Loucy (cell line): ENCODE data around the gene ADAMTS7.
"Not testable (repeated sequence)": the region's sequence is repeated elsewhere in the genome, so short reads cannot be mapped to it uniquely, and the experiment has no call there.

Experiments used
- H2AFZ ChIP-seq: fragments of 200-600 bp; sonication (generic); 2 replicates; pipeline ENCODE4 v1.6.0; 2016; ENCODE audit warnings: antibody characterized with exemption, mild to moderate bottlenecking, low read length, moderate library complexity
- H3F3A ChIP-seq: fragments of 200-600 bp; 2 replicates; pipeline ENCODE4 v1.6.0; 2016; ENCODE audit warnings: antibody characterized with exemption, low read depth, mild to moderate bottlenecking
- H3K27me3 ChIP-seq: fragments of 200-600 bp; sonication (generic); 2 replicates; pipeline ENCODE4 v1.6.1; 2014; ENCODE audit warnings: low read length, mild to moderate bottlenecking; ENCODE audit not compliant: insufficient read depth, poor library complexity, severe bottlenecking
- H3K36me3 ChIP-seq: fragments of 200-600 bp; sonication (generic); 2 replicates; pipeline ENCODE4 v1.6.1; 2016; ENCODE audit warnings: low read length; ENCODE audit not compliant: insufficient read depth
- H3K4me1 ChIP-seq: fragments of 200-600 bp; sonication (generic); 2 replicates; pipeline ENCODE4 v1.5.1; 2014; ENCODE audit warnings: low read length, mild to moderate bottlenecking; ENCODE audit not compliant: insufficient read depth, poor library complexity, severe bottlenecking
- H3K4me2 ChIP-seq: fragments of 200-600 bp; sonication (generic); 2 replicates; pipeline ENCODE4 v1.6.0; 2014; ENCODE audit warnings: antibody characterized with exemption, low read length, low read depth, mild to moderate bottlenecking; ENCODE audit not compliant: poor library complexity, severe bottlenecking
- H3K4me3 ChIP-seq: fragments of 200-600 bp; sonication (generic); 2 replicates; pipeline ENCODE4 v1.5.1; 2014; ENCODE audit warnings: low read length, mild to moderate bottlenecking, mixed read lengths; ENCODE audit not compliant: poor library complexity, severe bottlenecking
- H3K79me2 ChIP-seq: fragments of 200-600 bp; sonication (generic); 2 replicates; pipeline ENCODE4 v1.6.1; 2014; ENCODE audit warnings: low read length; ENCODE audit not compliant: insufficient read depth
- H3K9ac ChIP-seq: fragments of 200-600 bp; sonication (generic); 2 replicates; pipeline ENCODE4 v1.6.0; 2014; ENCODE audit warnings: mild to moderate bottlenecking, low read depth, low read length, moderate library complexity; ENCODE audit not compliant: poor library complexity, severe bottlenecking
- H3K9me2 ChIP-seq: fragments of 200-600 bp; sonication (generic); replicated peaks from 2 replicates; pipeline ENCODE4 v1.6.1; 2016; ENCODE audit warnings: low read depth, low read length, mixed read lengths
- H3K9me3 ChIP-seq: fragments of 200-600 bp; sonication (generic); 2 replicates; pipeline ENCODE4 v1.6.1; 2014; ENCODE audit warnings: mild to moderate bottlenecking, antibody characterized with exemption, low read length, low read depth; ENCODE audit not compliant: insufficient read depth
- H4K20me1 ChIP-seq: fragments of 200-600 bp; sonication (generic); 2 replicates; pipeline ENCODE4 v1.6.0; 2014; ENCODE audit warnings: antibody characterized with exemption, low read length, mild to moderate bottlenecking; ENCODE audit not compliant: insufficient read depth, poor library complexity, severe bottlenecking
- EZH2phosphoT487 ChIP-seq: fragments of 200-600 bp; IDR thresholded peaks from 2 replicates; pipeline ENCODE4 v1.6.1; 2018; ENCODE audit warnings: antibody characterized with exemption, mild to moderate bottlenecking, moderate library complexity, borderline replicate concordance
- TF ChIP-seq, protein P1 (sequence below): fragments of 200-600 bp; sonication (generic); conservative IDR thresholded peaks from 2 replicates; pipeline ENCODE4 v1.5.1; 2014; ENCODE audit warnings: mild to moderate bottlenecking, antibody characterized with exemption, low read length

Gene ADAMTS7

DNA sequence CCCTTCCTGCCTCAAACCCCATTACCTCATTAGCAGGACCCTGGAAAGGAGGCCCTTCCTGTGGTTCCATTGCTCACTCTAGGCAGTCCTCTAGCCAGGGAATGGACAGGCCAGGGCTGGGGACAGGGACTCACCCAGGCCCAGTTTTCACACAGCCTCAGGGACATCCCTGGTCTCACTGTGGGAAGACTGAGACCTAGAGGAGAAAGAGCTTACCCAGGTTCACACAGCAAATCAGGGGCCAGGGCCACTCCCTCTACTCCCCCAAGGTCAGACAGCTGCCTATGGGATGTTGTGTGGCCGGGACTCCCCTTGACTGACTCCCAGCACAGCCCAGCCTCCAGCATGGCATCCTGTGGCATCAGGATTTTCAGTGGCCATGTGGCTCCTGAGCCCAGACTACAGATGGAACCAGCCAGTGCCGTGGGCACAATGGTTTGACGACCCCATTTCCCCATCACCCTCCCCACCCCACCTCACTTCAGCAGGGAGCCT is 49.3 kb downstream of the ADAMTS7 start:
- Histone ChIP-seq H3K9me3 (no peaks in the 10 kb centered on the region), H2AFZ (no peak overlapping the region), H3K4me1 (peaks cover 46% of the 10 kb centered on the region), H3K4me2 (peak overlapping the region; percentile 59), H3K9ac (peak overlapping the region; percentile 62), H3K27me3 (no peaks in the 10 kb centered on the region), H3K79me2 (no peaks in the 10 kb centered on the region), H3F3A (no peaks in the 10 kb centered on the region), H3K4me3 (peak overlapping the region; percentile 54), H3K9me2 (no peaks in the 10 kb centered on the region), H4K20me1 (no peaks in the 10 kb centered on the region), H3K36me3 (no peaks in the 10 kb centered on the region)
- TF ChIP-seq, protein P1, sequence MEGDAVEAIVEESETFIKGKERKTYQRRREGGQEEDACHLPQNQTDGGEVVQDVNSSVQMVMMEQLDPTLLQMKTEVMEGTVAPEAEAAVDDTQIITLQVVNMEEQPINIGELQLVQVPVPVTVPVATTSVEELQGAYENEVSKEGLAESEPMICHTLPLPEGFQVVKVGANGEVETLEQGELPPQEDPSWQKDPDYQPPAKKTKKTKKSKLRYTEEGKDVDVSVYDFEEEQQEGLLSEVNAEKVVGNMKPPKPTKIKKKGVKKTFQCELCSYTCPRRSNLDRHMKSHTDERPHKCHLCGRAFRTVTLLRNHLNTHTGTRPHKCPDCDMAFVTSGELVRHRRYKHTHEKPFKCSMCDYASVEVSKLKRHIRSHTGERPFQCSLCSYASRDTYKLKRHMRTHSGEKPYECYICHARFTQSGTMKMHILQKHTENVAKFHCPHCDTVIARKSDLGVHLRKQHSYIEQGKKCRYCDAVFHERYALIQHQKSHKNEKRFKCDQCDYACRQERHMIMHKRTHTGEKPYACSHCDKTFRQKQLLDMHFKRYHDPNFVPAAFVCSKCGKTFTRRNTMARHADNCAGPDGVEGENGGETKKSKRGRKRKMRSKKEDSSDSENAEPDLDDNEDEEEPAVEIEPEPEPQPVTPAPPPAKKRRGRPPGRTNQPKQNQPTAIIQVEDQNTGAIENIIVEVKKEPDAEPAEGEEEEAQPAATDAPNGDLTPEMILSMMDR: no peak
- TF ChIP-seq EZH2phosphoT487: no peak

DNA sequence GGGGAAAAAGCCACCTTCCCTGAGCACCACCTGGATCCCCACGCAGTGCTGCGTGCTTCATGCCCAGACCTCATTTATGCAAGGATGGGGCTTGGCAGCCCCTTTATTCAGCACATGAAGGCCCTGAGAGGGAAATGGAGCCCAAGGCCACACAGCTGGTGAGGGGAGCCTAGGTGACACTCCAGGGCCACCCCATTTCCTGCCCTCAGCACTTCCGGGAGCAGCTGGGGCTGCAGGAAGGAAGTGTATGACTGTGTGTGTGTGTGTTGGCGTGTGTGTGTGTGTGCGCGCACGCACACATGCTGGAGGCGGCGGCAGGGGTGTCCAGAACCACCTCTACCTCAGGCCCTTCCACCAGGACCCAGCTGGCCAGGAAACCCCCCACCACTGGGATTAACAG is 49.8 kb downstream of the ADAMTS7 start:
- H3K9me3 ChIP-seq, H4K20me1 ChIP-seq, H3K79me2 ChIP-seq, H3K36me3 ChIP-seq, H3F3A ChIP-seq, H3K9me2 ChIP-seq, H2AFZ ChIP-seq, H3K27me3 ChIP-seq: not testable (repeated sequence)
- Histone ChIP-seq H3K4me3 (peak overlapping the region; percentile 54), H3K4me1 (peaks cover 49% of the 10 kb centered on the region), H3K4me2 (peak overlapping the region; percentile 59), H3K9ac (peak overlapping the region; percentile 62)

DNA sequence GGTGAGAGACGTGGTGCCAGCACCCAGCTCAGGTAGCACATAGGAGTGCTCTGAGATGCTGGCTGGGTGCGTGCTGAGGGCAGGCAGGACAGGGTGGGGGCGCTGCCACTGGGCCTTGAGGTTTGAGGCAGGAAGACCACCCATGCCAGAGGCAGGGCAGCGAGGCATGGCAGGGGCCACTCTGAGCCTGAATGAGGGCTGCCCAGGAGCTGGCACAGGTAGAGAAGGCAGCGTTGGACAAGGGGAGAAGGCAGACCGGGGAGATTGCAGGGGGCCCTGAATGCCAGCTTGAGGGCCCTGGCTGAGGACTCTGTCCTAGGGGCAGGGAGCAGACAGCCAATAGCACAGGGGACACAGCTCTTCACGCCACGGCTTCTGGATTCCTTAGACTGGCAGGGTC is 50.2 kb downstream of the ADAMTS7 start:
- Histone ChIP-seq H3K9me3 (no peaks in the 10 kb centered on the region), H3K79me2 (no peaks in the 10 kb centered on the region), H3K4me1 (peaks cover 49% of the 10 kb centered on the region), H3K9me2 (no peaks in the 10 kb centered on the region), H4K20me1 (no peaks in the 10 kb centered on the region), H3K27me3 (no peaks in the 10 kb centered on the region), H3F3A (no peaks in the 10 kb centered on the region), H3K4me3 (peak overlapping the region; percentile 39), H2AFZ (no peak overlapping the region), H3K36me3 (no peaks in the 10 kb centered on the region), H3K4me2 (peak overlapping the region; percentile 59), H3K9ac (peak overlapping the region; percentile 62)
- TF ChIP-seq, protein P1: no peak
- no peak for TF ChIP-seq EZH2phosphoT487

DNA sequence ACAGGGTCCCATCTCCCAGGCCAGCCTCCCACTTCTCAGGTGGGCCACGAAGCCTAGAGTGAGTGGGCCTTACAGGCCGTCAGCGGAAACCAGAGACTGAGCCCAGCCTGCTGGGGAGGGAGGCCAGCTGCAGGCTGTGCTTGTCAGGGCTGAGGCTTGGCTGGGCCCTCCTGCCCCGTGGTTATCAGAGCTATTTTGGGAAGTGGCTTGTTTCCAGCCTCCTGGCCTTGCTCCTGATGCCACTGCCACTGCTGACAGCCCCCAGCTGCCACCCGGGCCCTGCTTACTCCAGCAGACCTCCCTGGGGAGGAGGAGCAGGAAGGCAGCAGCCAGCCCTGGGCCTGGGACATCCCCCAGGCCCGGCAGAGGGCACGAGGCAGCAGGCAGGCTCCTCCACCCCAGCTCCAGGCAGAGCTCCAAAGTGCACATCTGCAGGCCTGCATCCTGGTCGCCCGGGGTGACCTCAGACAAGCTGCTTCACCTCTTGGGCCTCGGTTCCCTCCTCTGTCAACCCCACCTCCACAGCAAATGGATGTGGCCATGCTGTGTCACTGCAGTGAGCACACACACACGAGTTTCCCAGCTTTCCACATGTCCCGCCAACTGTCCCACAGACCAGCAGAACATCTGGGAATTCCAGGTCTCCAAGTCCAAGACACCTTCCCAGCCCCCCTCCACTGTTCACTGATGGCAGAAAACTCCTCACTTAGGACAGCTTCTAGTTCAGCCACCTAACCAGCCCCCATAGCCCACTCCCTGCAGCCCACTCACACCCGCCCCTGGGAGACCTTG is 51.0 kb downstream of the ADAMTS7 start:
- Histone ChIP-seq H3K4me1 (peaks cover 49% of the 10 kb centered on the region), H3K9ac (peak overlapping the region; percentile 62), H3K4me2 (peak overlapping the region; percentile 20)
- H3F3A ChIP-seq, H3K79me2 ChIP-seq, H4K20me1 ChIP-seq, H3K36me3 ChIP-seq, H3K4me3 ChIP-seq, H2AFZ ChIP-seq, H3K27me3 ChIP-seq, H3K9me2 ChIP-seq, H3K9me3 ChIP-seq: not testable (repeated sequence)

DNA sequence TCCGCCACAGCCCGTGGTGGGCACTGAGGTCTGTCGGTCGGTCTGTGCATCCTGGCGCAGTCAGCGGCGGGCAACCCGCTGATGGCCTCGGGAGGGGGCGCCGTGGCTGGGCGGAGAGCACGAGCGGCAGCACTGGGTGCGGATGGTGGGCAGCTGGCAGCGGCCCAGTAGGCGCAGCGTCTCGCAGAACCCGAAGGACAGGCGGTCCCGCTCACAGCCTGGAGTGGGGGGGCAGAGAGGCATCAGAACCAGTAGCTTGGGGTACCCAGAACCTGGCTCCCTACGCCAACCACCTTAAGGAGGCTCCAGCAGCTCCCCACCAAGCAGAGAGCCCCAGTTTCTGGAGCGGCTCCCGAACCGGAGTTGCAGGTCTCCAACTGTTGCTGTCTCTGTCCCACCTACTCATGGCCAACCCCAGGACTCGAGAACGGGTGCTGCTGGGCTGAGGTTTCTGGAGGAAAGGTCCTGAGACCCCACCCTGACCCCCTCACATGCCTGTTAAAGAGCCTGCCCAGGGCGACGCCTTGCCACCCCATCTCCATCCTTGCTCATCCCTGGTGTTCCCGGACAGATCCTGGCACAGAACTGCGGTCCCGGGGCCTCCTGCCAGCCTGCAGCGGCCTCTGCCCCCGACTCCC is 51.8 kb downstream of the ADAMTS7 start:
- not testable (repeated sequence) for H3K79me2 ChIP-seq, H3K9ac ChIP-seq, H4K20me1 ChIP-seq, H3K9me3 ChIP-seq, H3F3A ChIP-seq, H3K27me3 ChIP-seq, H3K4me3 ChIP-seq, H3K9me2 ChIP-seq, H3K36me3 ChIP-seq, H2AFZ ChIP-seq
- Histone ChIP-seq H3K4me1 (peaks cover 49% of the 10 kb centered on the region), H3K4me2 (peak overlapping the region; percentile 20)
